ENCODE results near the gene PPP1R3C.

Gene PPP1R3C

DNA sequence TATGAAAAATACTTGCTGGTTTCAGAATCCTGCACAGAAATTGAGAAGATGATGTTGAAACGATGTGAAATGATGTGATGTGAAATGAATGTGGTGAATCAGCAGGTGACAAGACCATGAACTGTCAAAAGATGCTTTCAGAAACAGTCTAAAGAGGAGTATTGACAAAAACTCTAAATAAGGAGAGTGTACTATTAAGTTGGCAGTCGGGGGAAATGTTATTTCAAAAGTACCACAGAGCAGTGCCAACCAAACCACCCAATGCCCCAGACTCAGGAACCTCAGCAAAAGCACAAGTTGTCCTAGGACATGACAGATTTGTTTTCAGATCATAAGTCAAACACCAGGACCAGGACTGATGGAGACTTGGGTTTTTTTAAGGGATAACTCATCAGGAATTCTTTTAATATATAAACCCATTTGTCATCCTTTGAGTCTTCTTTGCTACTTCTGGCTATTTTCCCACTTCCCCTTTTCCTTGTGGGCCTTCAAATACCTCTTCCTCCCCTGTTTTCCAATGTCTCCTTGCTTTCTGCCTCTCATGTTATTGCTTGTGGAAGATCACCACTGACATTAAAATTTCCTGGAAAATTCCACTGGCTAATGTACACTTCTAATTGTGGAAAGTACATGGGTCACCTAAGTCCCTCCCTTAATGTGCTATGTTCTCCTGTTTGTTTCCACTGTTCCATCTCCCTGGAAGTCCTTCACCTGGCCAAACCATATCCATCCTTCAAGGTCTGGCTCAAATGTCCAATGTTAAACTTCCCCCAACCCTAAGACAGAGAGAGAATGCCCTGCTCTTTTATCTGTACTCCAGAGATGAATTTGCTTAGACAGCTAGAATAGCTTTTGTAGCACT lies 10.2 kb upstream of the PPP1R3C start:
- TF ChIP-seq, protein P1, sequence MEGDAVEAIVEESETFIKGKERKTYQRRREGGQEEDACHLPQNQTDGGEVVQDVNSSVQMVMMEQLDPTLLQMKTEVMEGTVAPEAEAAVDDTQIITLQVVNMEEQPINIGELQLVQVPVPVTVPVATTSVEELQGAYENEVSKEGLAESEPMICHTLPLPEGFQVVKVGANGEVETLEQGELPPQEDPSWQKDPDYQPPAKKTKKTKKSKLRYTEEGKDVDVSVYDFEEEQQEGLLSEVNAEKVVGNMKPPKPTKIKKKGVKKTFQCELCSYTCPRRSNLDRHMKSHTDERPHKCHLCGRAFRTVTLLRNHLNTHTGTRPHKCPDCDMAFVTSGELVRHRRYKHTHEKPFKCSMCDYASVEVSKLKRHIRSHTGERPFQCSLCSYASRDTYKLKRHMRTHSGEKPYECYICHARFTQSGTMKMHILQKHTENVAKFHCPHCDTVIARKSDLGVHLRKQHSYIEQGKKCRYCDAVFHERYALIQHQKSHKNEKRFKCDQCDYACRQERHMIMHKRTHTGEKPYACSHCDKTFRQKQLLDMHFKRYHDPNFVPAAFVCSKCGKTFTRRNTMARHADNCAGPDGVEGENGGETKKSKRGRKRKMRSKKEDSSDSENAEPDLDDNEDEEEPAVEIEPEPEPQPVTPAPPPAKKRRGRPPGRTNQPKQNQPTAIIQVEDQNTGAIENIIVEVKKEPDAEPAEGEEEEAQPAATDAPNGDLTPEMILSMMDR (IDR thresholded peaks at IDR 0.05; ENCODE audit: control insufficient read depth, extremely low read depth, insufficient read depth): no peak
- no peak overlapping the region for H3K4me3 ChIP-seq (ENCODE audit: low read depth, low read length)
- DNase-seq (ENCODE audit: low read depth): no peak

DNA sequence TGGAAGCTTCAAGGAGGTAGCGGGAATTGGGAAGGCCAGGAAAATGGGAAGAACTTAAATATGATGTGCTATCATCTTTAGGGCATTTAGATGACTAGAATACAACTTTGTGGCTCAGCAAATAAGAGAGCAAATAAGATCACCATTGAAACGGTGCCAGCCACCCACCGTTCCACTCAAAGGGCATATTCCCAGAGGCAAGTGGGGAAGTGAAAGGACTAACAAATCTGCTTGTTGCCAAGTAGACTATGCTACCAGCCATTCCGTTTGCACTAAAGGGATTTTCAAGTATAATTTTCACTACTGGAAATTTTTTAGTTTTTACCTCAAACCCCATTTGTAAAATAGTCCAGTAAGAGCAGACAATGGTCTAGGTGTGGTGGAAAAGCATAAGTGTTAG lies 4.0 kb upstream of the PPP1R3C start:
- no peak for DNase-seq (ENCODE audit: low read depth)
- TF ChIP-seq, protein P1 (IDR thresholded peaks at IDR 0.05; ENCODE audit: control insufficient read depth, extremely low read depth, insufficient read depth): no peak
- H3K4me3 ChIP-seq (ENCODE audit: low read depth, low read length): no peak overlapping the region

DNA sequence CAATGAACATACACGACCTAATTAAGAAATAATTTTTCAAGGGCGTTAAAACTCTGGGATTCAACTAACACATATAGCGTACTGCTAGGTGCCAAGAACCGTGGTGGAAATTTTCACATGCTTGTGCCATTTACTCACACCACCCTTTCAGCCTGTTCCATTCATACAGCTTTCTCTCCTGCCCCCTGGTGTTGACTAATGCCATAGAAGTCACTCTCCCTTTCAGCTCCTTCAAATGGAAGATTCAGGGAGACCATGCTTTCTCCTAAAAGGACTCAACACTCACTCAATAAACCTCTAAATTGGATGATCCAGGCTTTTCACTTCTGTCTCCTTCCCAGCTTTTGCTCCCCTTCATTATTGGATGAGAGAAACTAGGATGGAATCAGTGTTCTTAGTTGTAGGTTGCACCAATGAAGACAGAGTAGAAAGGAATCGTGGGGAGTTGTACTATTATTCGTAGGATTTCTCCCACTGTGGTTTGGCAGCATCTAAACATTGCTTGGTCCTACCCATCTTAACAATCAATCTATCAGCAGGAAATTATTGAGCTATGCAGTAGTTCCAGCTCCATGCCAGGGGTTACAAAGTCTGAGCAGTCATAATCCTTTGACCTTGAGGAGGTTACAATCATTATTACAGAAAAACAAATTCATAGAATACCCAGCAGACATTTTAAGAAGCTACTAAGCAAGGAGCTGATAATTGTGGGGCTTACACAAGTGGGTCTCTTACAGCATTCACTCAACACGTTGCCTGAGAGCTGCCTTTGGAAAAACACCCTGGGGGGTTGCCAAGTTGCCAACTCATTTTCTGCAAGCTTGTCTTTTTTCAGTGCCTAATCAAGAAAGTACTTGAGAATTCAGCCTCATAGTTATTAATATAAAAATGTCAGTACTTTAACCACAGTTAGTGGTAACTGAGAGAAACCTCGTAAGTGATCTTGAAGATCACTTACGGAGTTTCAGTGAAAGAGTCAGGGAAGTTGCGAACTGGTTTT lies 2.8 kb upstream of the PPP1R3C start:
- TF ChIP-seq, protein P1 (IDR thresholded peaks at IDR 0.05; ENCODE audit: control insufficient read depth, extremely low read depth, insufficient read depth): peak; percentile 75
- no peak overlapping the region for H3K4me3 ChIP-seq (ENCODE audit: low read depth, low read length)
- DNase-seq (ENCODE audit: low read depth): peak; percentile 60

DNA sequence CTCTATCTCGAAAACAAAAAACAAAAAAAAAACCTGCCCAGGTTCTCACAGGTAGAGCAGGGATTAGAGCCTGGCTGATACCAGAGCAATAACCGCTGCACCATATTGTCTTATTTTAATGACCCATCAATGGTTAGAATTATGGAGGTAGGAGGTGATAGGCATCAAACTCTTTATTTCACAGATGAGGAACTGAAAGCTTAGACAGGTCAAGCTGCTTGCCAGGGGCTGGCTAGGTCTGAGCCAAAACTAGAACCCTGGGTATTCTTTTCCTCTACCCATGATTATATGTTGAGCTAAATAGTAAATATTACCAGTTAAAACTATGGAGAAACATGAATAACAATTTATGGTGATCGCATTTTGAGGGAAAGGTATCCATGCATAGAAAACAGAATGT lies 2.0 kb upstream of the PPP1R3C start:
- no peak for DNase-seq (ENCODE audit: low read depth)
- TF ChIP-seq, protein P1 (IDR thresholded peaks at IDR 0.05; ENCODE audit: control insufficient read depth, extremely low read depth, insufficient read depth): no peak
- no peak overlapping the region for H3K4me3 ChIP-seq (ENCODE audit: low read depth, low read length)

DNA sequence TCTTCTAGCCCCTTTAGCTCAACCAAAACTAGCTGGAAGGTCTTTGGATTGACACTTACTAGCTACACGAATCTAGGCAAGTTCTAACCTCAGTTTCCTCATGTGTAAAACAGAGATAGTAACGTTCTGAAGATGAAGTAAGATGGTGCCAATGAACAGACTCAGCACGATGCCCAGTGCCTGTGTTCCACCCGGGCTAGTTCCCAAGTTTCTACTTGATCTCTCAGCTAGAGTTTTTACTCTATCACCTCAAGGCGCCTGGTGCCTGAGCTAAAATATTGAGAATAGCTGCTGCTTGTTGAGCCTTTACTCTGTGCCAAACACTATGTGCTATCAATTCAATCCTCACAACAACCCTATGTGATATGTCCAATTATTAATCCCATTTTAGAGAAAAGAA lies 1.4 kb upstream of the PPP1R3C start:
- no peak overlapping the region for H3K4me3 ChIP-seq (ENCODE audit: low read depth, low read length)
- no peak for DNase-seq (ENCODE audit: low read depth)
- TF ChIP-seq, protein P1 (IDR thresholded peaks at IDR 0.05; ENCODE audit: control insufficient read depth, extremely low read depth, insufficient read depth): no peak

DNA sequence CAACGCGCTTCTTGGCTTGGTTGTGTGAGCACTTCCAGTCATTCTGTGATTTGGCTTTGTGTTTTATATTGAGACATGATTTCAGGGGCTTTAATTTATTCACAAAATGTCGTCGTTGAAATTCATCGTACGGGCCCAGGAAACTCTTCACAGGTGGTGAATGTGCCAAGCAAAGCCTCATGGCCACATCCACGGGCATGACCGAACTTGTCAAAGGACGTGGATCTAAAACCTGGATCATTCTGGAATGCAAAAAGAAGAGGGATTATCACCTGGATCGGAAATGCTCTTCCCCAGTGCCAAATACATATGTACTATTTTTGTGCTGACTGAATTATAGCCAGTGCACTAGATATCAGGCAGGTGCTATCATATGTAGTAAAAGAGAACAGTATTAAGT lies 2.2 kb downstream of the PPP1R3C start:
- no peak for DNase-seq (ENCODE audit: low read depth)
- TF ChIP-seq, protein P1 (IDR thresholded peaks at IDR 0.05; ENCODE audit: control insufficient read depth, extremely low read depth, insufficient read depth): no peak
- no peak overlapping the region for H3K4me3 ChIP-seq (ENCODE audit: low read depth, low read length)

Measured in LNCaP clone FGC (cell line).